ENCODE results near the gene GPR3. TPM values are rescaled to one million over a fixed set of nuclear protein-coding genes. Genes with fewer than 3 reads are reported as not detected.
A peak's percentile ranks its signal among the peaks of the same experiment; 100 is the strongest.

The GPR3 gene
- total and polyA plus RNA-seq, 2 of the 8 experiments (the other 6 are each of a cell fraction or from before 2014, with no cell fraction given) = 9.9 to 26.5 TPM

DNA sequence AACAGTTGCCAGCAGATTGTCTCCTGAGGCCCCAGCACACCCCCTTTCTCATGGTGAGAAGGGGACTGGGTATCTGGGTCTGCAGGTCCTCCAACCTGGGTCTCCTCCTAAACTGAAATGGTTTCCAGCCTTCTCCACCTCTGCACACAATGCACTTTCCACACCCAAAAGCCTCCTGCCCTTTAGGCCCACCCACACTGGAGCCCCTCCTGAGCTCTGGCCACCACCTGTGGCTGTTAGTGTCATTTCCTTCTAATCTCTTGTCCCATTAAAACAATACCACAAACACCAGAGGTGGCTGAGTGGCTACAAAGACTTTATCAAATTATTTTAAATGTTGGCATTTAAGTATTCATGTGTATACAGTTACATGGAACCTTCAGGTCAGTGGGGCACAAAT is 11.5 kb downstream of the GPR3 start:
- H2BK12ac ChIP-seq (ENCODE audit: low read depth, low read length) = no peak overlapping the region
- no peak overlapping the region for H4K5ac ChIP-seq (ENCODE audit: insufficient read length, low read depth, low read length)
- H4K91ac ChIP-seq (replicated peaks; ENCODE audit: insufficient read length, low read length) = peak overlapping the region; percentile 18
- H3K23ac ChIP-seq (ENCODE audit: insufficient read length) = no peak overlapping the region
- peaks cover 0 to 17% (median 4%) of the 10 kb centered on the region in 4 experiments; a peak in 4 of 8 replicates for H3K36me3 ChIP-seq (ENCODE audit: control insufficient read depth in 2 of 4, insufficient read depth in 4 of 4, low read length in 3 of 4)
- peaks cover 0 to 4% of the 10 kb centered on the region in 2 experiments for H4K20me1 ChIP-seq (replicated peaks in 1 of 2; ENCODE audit: control insufficient read depth in 1 of 2, insufficient read depth in 2 of 2, low read length in 2 of 2)
- H3K27ac ChIP-seq (ENCODE audit: low read depth, low read length) = no peak overlapping the region
- FAIRE-seq (no peak), DNase-seq (ENCODE audit: low read depth in 1 of 2, low spot score in 2 of 2) (no peak)
- peak overlapping the region; percentile 47; the same call in 1 of the 2 replicates for H2BK15ac ChIP-seq (ENCODE audit: low read length)
- H4K8ac ChIP-seq (ENCODE audit: extremely low read depth, insufficient read depth, low read length) = no peak overlapping the region
- CTCF ChIA-PET (ENCODE audit: partially characterized antibody) = interaction anchor here (0.9 to 37.8 kb wide), 14 partner anchors 9 to 202 kb away, joined by 3 to 863 read pairs (median 12); partner anchors contain the start of genes AHDC1 and GPR3
- no peaks in the 10 kb centered on the region for H3K79me2 ChIP-seq (ENCODE audit: control insufficient read depth in 1 of 2, insufficient read depth in 2 of 2, low read length in 2 of 2)
- no peak overlapping the region for H3K14ac ChIP-seq (ENCODE audit: insufficient read length)
- no peak overlapping the region for H3K4ac ChIP-seq (replicated peaks; ENCODE audit: insufficient read length, low read depth, low read length)
- POLR2A ChIA-PET (ENCODE audit: partially characterized antibody) = interaction anchor here (1.2 to 1.7 kb wide), 6 partner anchors 20 to 249 kb away, joined by 3 to 6 read pairs (median 3); partner anchors contain the start of gene SLC9A1
- no peak overlapping the region for H2BK120ac ChIP-seq (replicated peaks; ENCODE audit: low read depth, low read length)
- peaks cover 12 to 43% (median 19%) of the 10 kb centered on the region in 4 experiments for H3K4me1 ChIP-seq (replicated peaks in 1 of 4; ENCODE audit: control insufficient read depth in 3 of 4, insufficient read depth in 4 of 4, low read length in 3 of 4)
- H3K27me3 ChIP-seq (replicated peaks in 1 of 4; ENCODE audit: control insufficient read depth in 3 of 4, extremely low read depth in 1 of 4, insufficient read depth in 3 of 4, low read length in 3 of 4) = no peaks in the 10 kb centered on the region
- H3K4me2 ChIP-seq (ENCODE audit: insufficient read depth in 1 of 2, low read depth in 2 of 2, low read length in 2 of 2) = no peak overlapping the region
- H2BK5ac ChIP-seq (ENCODE audit: low read depth, low read length) = 0 out of 2 replicates have a peak overlapping the region, but pooled peaks have one; percentile 46
- H3K4me3 ChIP-seq (ENCODE audit: extremely low read depth in 1 of 4, insufficient read depth in 2 of 4, low read depth in 3 of 4, low read length in 4 of 4) = no peak overlapping the region
- no peak overlapping the region for H2AFZ ChIP-seq (ENCODE audit: low read length)
- H3K56ac ChIP-seq (replicated peaks; ENCODE audit: insufficient read length, low read depth, low read length) = no peak overlapping the region
- peak overlapping the region; percentile 78; the same call in 1 of the 2 replicates for H2AK5ac ChIP-seq (ENCODE audit: low read depth, low read length)
- H3K18ac ChIP-seq (ENCODE audit: extremely low read depth, low read length) = no peak overlapping the region
- no peak overlapping the region for H2BK20ac ChIP-seq (ENCODE audit: low read length)
- 0 out of 7 replicates have a peak overlapping the region, but pooled peaks of 1 of the 4 experiments have one; percentile 3 for H3K9ac ChIP-seq (replicated peaks in 1 of 4; ENCODE audit: extremely low read depth in 1 of 4, low read depth in 3 of 4, low read length in 3 of 4)
- H3K9me3 ChIP-seq (ENCODE audit: insufficient read depth in 2 of 2, low read depth in 1 of 2, low read length in 1 of 2) = no peaks in the 10 kb centered on the region
- H3K23me2 ChIP-seq (ENCODE audit: low read depth, low read length) = no peaks in the 10 kb centered on the region
- TF ChIP-seq TAF7 (optimal IDR thresholded peaks at IDR 0.05; ENCODE audit: borderline replicate concordance, low read depth, low read length) (no peak), CBX8 (IDR thresholded peaks at IDR 0.05; ENCODE audit: borderline replicate concordance, low read depth, low read length) (no peak), CHD1 (IDR thresholded peaks at IDR 0.05; ENCODE audit: low read depth, low read length) (no peak), RAD21 (IDR thresholded peaks at IDR 0.05 in 1 of 2, conservative IDR thresholded peaks at IDR 0.05 in 1 of 2; ENCODE audit: low read depth in 2 of 2, low read length in 2 of 2) (no peak), SP1 (IDR thresholded peaks at IDR 0.05; ENCODE audit: low read depth, low read length) (no peak), SUZ12 (IDR thresholded peaks at IDR 0.05; ENCODE audit: low read length) (no peak), EGR1 (IDR thresholded peaks at IDR 0.05; ENCODE audit: borderline replicate concordance, low read depth, low read length) (no peak)
- H3K79me1 ChIP-seq (ENCODE audit: low read depth, low read length) = no peaks in the 10 kb centered on the region

Measured in H1 (cell line).